CD14-positive monocyte (primary cell): ENCODE results near the gene DYNLL1. TPM values are rescaled to one million over a fixed set of nuclear protein-coding genes. Genes with fewer than 3 reads are reported as not detected.

Experiments used
- DNase-seq, 3 donors: peaks; one replicate each; pipeline ENCODE4 v3.0.0-alpha.2; 2011 to 2022
- H2AFZ ChIP-seq: 2 replicates; pipeline ENCODE4 v1.6.0; 2012; ENCODE audit warnings: mild to moderate bottlenecking, low read depth, low read length, inconsistent platforms; ENCODE audit not compliant: insufficient read depth, poor library complexity, severe bottlenecking
- H3K27ac ChIP-seq, 2 donors: 1 replicate in 1 of 2; 2 replicates in 1 of 2; pipeline ENCODE4 v1.5.1; 2012 to 2013; ENCODE audit warnings: low read length in 2 of 2, control low read depth in 1 of 2, inconsistent platforms in 1 of 2, low read depth in 1 of 2, mild to moderate bottlenecking in 1 of 2
- H3K27me3 ChIP-seq, 2 donors: one replicate each; pipeline versions ENCODE4 v1.6.0 to v1.6.1; 2011 to 2013; ENCODE audit warnings: low read length in 2 of 2; ENCODE audit not compliant: control insufficient read depth in 2 of 2, insufficient read depth in 2 of 2
- H3K36me3 ChIP-seq, 2 donors: replicated peaks in 1 of 2; 1 replicate in 1 of 2; 2 replicates in 1 of 2; pipeline versions ENCODE4 v1.5.1 to v1.6.1; 2012 to 2013; ENCODE audit warnings: low read length in 2 of 2, control low read depth in 1 of 2, inconsistent platforms in 1 of 2, mild to moderate bottlenecking in 1 of 2; ENCODE audit not compliant: insufficient read depth in 2 of 2, control insufficient read depth in 1 of 2
- H3K4me1 ChIP-seq, 2 donors: 1 replicate in 1 of 2; 2 replicates in 1 of 2; pipeline versions ENCODE4 v1.5.1 to v1.6.1; 2012 to 2013; ENCODE audit warnings: low read length in 2 of 2, control low read depth in 1 of 2, inconsistent platforms in 1 of 2, mild to moderate bottlenecking in 1 of 2, moderate library complexity in 1 of 2; ENCODE audit not compliant: insufficient read depth in 2 of 2, control insufficient read depth in 1 of 2
- H3K4me2 ChIP-seq: replicated peaks from 2 replicates; pipeline ENCODE3; 2012; ENCODE audit warnings: low read length, moderate library complexity, mild to moderate bottlenecking; ENCODE audit not compliant: poor library complexity, severe bottlenecking; ENCODE audit errors: extremely low read depth
- H3K4me3 ChIP-seq, 3 experiments: fragments of 200-600 bp in 1 of 3; sonication (generic) in 1 of 3; replicated peaks in 1 of 3; 1 replicate in 2 of 3; 2 replicates in 1 of 3; pipeline ENCODE4 v1.5.1; 2011 to 2013; ENCODE audit warnings: low read length in 3 of 3, mild to moderate bottlenecking in 3 of 3, control low read depth in 2 of 3, low read depth in 2 of 3, inconsistent platforms in 1 of 3, moderate library complexity in 1 of 3
- H3K79me2 ChIP-seq: 2 replicates; pipeline ENCODE4 v1.6.0; 2012; ENCODE audit warnings: mild to moderate bottlenecking, control low read depth, inconsistent platforms, low read length, moderate library complexity; ENCODE audit not compliant: insufficient read depth
- H3K9ac ChIP-seq: 2 replicates; pipeline ENCODE4 v1.6.0; 2017; ENCODE audit warnings: low read length, mild to moderate bottlenecking; ENCODE audit not compliant: insufficient read depth, poor library complexity, severe bottlenecking
- H3K9me3 ChIP-seq, 2 donors: replicated peaks in 1 of 2; 1 replicate in 1 of 2; 2 replicates in 1 of 2; pipeline versions ENCODE4 v1.5.1 to v1.6.1; 2012 to 2013; ENCODE audit warnings: low read length in 2 of 2, control low read depth in 1 of 2; ENCODE audit not compliant: control insufficient read depth in 1 of 2, insufficient read depth in 1 of 2
- H4K20me1 ChIP-seq: 2 replicates; pipeline ENCODE4 v1.6.0; 2012; ENCODE audit warnings: mild to moderate bottlenecking, low read length, control low read depth, moderate library complexity; ENCODE audit not compliant: insufficient read depth
- H3K27ac Mint-ChIP-seq, 7 donors: one replicate each; pipeline ENCODE4 v1.8.0; 2020; ENCODE audit warnings: mild to moderate bottlenecking in 7 of 7, mixed read lengths in 7 of 7, moderate library complexity in 6 of 7, inconsistent platforms in 2 of 7
- H3K27me3 Mint-ChIP-seq, 3 donors: one replicate each; pipeline ENCODE4 v1.8.0; 2021 to 2022; ENCODE audit warnings: low read depth in 3 of 3, mild to moderate bottlenecking in 3 of 3, mixed read lengths in 3 of 3, moderate library complexity in 3 of 3, inconsistent platforms in 1 of 3
- H3K36me3 Mint-ChIP-seq, 2 donors: one replicate each; pipeline ENCODE4 v1.8.0; 2020; ENCODE audit warnings: mixed read lengths in 2 of 2, inconsistent platforms in 1 of 2, mild to moderate bottlenecking in 1 of 2
- H3K4me1 Mint-ChIP-seq: one replicate; pipeline ENCODE4 v1.8.0; 2020; ENCODE audit warnings: mild to moderate bottlenecking, mixed read lengths
- H3K4me3 Mint-ChIP-seq, 2 donors: one replicate each; pipeline ENCODE4 v1.8.0; 2020; ENCODE audit warnings: mild to moderate bottlenecking in 2 of 2, mixed read lengths in 2 of 2, moderate library complexity in 1 of 2
- H3K9me3 Mint-ChIP-seq, 7 donors: one replicate each; pipeline ENCODE4 v1.8.0; 2020 to 2022; ENCODE audit warnings: mixed read lengths in 7 of 7, mild to moderate bottlenecking in 6 of 7, moderate library complexity in 6 of 7, inconsistent platforms in 2 of 7
- CTCF ChIP-seq: fragments of 200-600 bp; IDR thresholded peaks from one replicate; pipeline ENCODE4 v1.8.0; 2022; ENCODE audit warnings: antibody characterized with exemption, mild to moderate bottlenecking
- WGBS: methylation state at CpG from one replicate; pipeline ENCODE4 v1.1.5; 2013; ENCODE audit warnings: missing lambda C conversion rate; ENCODE audit not compliant: insufficient coverage; 5-methylcytosine and 5-hydroxymethylcytosine counted together
- intact Hi-C, 2 donors: fragments of 100-400 bp; cut with micrococcal nuclease; formaldehyde crosslinking; loops; one replicate each; pipeline versions ENCODE4 v1.15.0 to v1.15.1; 2023
- polyA plus RNA-seq, 3 donors: library from polyadenylated mRNA; depleted of rRNA in 1 of 3; unstranded in 2 of 3; stranded (reverse) in 1 of 3; fragments of 300-500 nt in 2 of 3; fragments of >200 nt in 1 of 3; fragmentation: Illumina TruSeq in 2 of 3; gene quantifications; 1 replicate in 2 of 3; 2 replicates in 1 of 3; pipeline ENCODE4 v1.2.3, GENCODE V29; 2012 to 2021

Gene DYNLL1
- polyA plus RNA-seq, 3 donors = 184 to 504 (median 486) TPM

- WGBS = 98% methylated on average over 6 of the region's 8 CpGs
- no peak overlapping the region for H3K9ac ChIP-seq
Observed at GRCh38 chr12:120508537-120508936, 12.6 kb downstream of the DYNLL1 start.

GRCh38 chr12:120514002-120514401, 18.1 kb downstream of the DYNLL1 start:
- no peaks in the 10 kb centered on the region for H3K27me3 ChIP-seq
- Mint-ChIP-seq H3K27ac (peak overlapping the region in 1 of 7 donors; percentile 79), H3K27me3 (peaks cover 0 to 1% (median 0%) of the 10 kb centered on the region in 3 donors), H3K9me3 (no peaks in the 10 kb centered on the region), H3K4me3 (no peak overlapping the region), H3K4me1 (no peaks in the 10 kb centered on the region), H3K36me3 (peaks cover 36 to 62% of the 10 kb centered on the region in 2 donors)
- H3K79me2 ChIP-seq = no peaks in the 10 kb centered on the region
- peaks cover 54 to 63% of the 10 kb centered on the region in 2 donors for H3K36me3 ChIP-seq
- intact Hi-C loops = no loop called here
- TF ChIP-seq CTCF = no peak
- DNase-seq = no peak
- no peaks in the 10 kb centered on the region for H3K9me3 ChIP-seq
- no peak overlapping the region for H3K27ac ChIP-seq
- H3K4me1 ChIP-seq = no peaks in the 10 kb centered on the region
- no peaks in the 10 kb centered on the region for H4K20me1 ChIP-seq
- H3K4me2 ChIP-seq = no peak overlapping the region
- H3K9ac ChIP-seq = no peak overlapping the region
- H2AFZ ChIP-seq = no peak overlapping the region
- no peak overlapping the region for H3K4me3 ChIP-seq
- 100% methylated on average over 2 of the region's 7 CpGs for WGBS

More at GRCh38 chr12:120508537-120508936, 12.6 kb downstream of the DYNLL1 start:
- no peak for DNase-seq
- H3K4me1 Mint-ChIP-seq = no peaks in the 10 kb centered on the region
- no peaks in the 10 kb centered on the region for H3K9me3 Mint-ChIP-seq
- no peaks in the 10 kb centered on the region for H3K79me2 ChIP-seq
- peak overlapping the region in 2 of 7 donors; percentile 3 to 35 for H3K27ac Mint-ChIP-seq
- peaks cover 42 to 66% of the 10 kb centered on the region in 2 donors for H3K36me3 Mint-ChIP-seq
- no peaks in the 10 kb centered on the region for H3K4me1 ChIP-seq
- intact Hi-C loops = no loop called here
- TF ChIP-seq CTCF = no peak
- no peaks in the 10 kb centered on the region for H4K20me1 ChIP-seq
- H3K4me3 Mint-ChIP-seq = no peak overlapping the region
- H3K4me2 ChIP-seq = no peak overlapping the region
- H3K27me3 ChIP-seq = no peaks in the 10 kb centered on the region
- H3K9me3 ChIP-seq = no peaks in the 10 kb centered on the region
- peaks cover 52 to 61% of the 10 kb centered on the region in 2 donors for H3K36me3 ChIP-seq
- no peaks in the 10 kb centered on the region for H3K27me3 Mint-ChIP-seq
- no peak overlapping the region for H3K4me3 ChIP-seq
- H2AFZ ChIP-seq = no peak overlapping the region
- H3K27ac ChIP-seq = no peak overlapping the region
